ENCODE measurements around the gene ETFA. TPM values are rescaled to one million over a fixed set of nuclear protein-coding genes. Genes with fewer than 3 reads are reported as not detected.

ETFA gene
- total RNA-seq, 1 donor from 2014 or later, result 117 TPM

- H3K27me3 Mint-ChIP-seq (ENCODE audit: low read depth), result peaks cover 4% of the 10 kb centered on the region
- TF ChIP-seq, protein P1, sequence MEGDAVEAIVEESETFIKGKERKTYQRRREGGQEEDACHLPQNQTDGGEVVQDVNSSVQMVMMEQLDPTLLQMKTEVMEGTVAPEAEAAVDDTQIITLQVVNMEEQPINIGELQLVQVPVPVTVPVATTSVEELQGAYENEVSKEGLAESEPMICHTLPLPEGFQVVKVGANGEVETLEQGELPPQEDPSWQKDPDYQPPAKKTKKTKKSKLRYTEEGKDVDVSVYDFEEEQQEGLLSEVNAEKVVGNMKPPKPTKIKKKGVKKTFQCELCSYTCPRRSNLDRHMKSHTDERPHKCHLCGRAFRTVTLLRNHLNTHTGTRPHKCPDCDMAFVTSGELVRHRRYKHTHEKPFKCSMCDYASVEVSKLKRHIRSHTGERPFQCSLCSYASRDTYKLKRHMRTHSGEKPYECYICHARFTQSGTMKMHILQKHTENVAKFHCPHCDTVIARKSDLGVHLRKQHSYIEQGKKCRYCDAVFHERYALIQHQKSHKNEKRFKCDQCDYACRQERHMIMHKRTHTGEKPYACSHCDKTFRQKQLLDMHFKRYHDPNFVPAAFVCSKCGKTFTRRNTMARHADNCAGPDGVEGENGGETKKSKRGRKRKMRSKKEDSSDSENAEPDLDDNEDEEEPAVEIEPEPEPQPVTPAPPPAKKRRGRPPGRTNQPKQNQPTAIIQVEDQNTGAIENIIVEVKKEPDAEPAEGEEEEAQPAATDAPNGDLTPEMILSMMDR (IDR thresholded peaks at IDR 0.05), result no peak
- peaks cover 22% of the 10 kb centered on the region for H3K4me1 Mint-ChIP-seq (ENCODE audit: low read depth)
- H3K9me3 Mint-ChIP-seq (ENCODE audit: low read depth), result no peaks in the 10 kb centered on the region
- no peaks in the 10 kb centered on the region for H3K36me3 Mint-ChIP-seq (ENCODE audit: low read depth)
- no peak overlapping the region for H3K4me3 Mint-ChIP-seq (ENCODE audit: unreplicated experiment)
- no peak for DNase-seq (ENCODE audit: low spot score)
- no peak overlapping the region for H3K27ac Mint-ChIP-seq (ENCODE audit: unreplicated experiment)
Observed at GRCh38 chr15:76183930-76184649, 127.2 kb downstream of the ETFA start.

GRCh38 chr15:76181705-76182107, 129.6 kb downstream of the ETFA start:
- Mint-ChIP-seq H3K4me1 (ENCODE audit: low read depth) (peaks cover 40% of the 10 kb centered on the region), H3K27me3 (ENCODE audit: low read depth) (peaks cover 6% of the 10 kb centered on the region), H3K9me3 (ENCODE audit: low read depth) (no peaks in the 10 kb centered on the region), H3K27ac (ENCODE audit: unreplicated experiment) (no peak overlapping the region), H3K36me3 (ENCODE audit: low read depth) (no peaks in the 10 kb centered on the region), H3K4me3 (ENCODE audit: unreplicated experiment) (no peak overlapping the region)
- no peak for DNase-seq (ENCODE audit: low spot score)
- TF ChIP-seq, protein P1 (IDR thresholded peaks at IDR 0.05), result no peak

- Mint-ChIP-seq H3K27ac (ENCODE audit: unreplicated experiment) (no peak overlapping the region), H3K4me3 (ENCODE audit: unreplicated experiment) (no peak overlapping the region)
Observed at GRCh38 chr15:76180321-76180720, 130.9 kb downstream of the ETFA start.

DNA sequence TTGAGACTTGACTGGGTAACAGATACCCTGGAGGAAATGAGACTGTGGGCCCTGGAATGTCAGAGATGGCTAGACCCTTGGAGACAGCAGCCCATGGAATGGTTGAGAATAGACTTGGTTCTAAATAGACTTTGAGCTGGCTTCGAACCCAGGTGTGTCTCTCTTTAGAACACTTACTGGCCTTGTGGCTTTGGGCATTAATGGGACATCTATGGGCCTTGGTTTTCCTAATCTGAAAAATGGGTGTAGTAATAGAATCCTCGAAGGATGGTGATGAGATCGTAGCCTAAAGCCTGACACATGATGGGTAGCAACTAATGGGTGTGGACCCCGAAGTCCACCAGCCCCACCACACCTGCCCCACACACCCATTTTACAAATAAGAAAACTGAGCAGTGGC, 132.2 kb downstream of the ETFA start:
- no peak overlapping the region for H3K27ac Mint-ChIP-seq (ENCODE audit: unreplicated experiment)
- H3K4me1 Mint-ChIP-seq (ENCODE audit: low read depth), result peaks cover 27% of the 10 kb centered on the region
- no peak for DNase-seq (ENCODE audit: low spot score)
- H3K4me3 Mint-ChIP-seq (ENCODE audit: unreplicated experiment), result no peak overlapping the region
- no peaks in the 10 kb centered on the region for H3K9me3 Mint-ChIP-seq (ENCODE audit: low read depth)
- H3K36me3 Mint-ChIP-seq (ENCODE audit: low read depth), result no peaks in the 10 kb centered on the region
- TF ChIP-seq, protein P1 (IDR thresholded peaks at IDR 0.05), result no peak
- H3K27me3 Mint-ChIP-seq (ENCODE audit: low read depth), result peaks cover 6% of the 10 kb centered on the region

More at GRCh38 chr15:76180321-76180720, 130.9 kb downstream of the ETFA start:
- Mint-ChIP-seq H3K4me1 (ENCODE audit: low read depth) (peaks cover 27% of the 10 kb centered on the region), H3K36me3 (ENCODE audit: low read depth) (no peaks in the 10 kb centered on the region), H3K9me3 (ENCODE audit: low read depth) (no peaks in the 10 kb centered on the region), H3K27me3 (ENCODE audit: low read depth) (peaks cover 6% of the 10 kb centered on the region)
- no peak for DNase-seq (ENCODE audit: low spot score)
- TF ChIP-seq, protein P1 (IDR thresholded peaks at IDR 0.05), result no peak

DNA sequence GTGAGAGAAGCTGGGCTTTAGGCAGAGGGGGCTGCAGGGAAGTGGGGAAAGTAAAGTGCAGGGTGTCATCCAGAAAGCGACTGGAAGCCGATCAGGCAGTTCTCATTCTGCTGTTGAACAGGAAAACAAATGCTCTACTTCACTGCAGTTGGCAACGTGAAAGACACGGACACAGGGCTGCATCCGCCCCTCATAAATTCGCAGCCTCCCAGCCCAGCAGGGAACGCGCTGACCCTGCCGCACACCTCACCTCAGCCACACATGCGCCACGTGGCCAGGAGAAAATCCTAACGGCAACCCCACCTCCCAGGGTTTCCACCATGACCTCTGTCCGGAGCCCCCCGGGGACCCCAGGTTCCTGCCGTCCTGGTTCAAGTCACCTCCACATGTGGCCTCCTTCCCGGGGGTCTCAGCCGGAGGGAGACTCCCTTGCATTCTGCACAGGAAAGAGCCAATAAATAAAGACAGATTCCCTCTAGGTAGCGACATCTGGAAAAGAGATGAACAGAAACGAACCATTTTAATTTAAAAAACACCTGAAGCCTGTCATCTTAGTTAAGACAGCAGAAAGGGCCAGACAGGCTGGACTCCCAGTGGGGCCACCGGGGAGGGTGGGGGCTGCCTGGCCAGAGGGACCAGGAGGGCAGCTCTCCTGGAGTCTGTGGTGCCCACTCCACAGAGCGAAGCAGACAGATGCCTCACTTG, 132.8 kb downstream of the ETFA start:
- Mint-ChIP-seq H3K36me3 (ENCODE audit: low read depth) (no peaks in the 10 kb centered on the region), H3K4me3 (ENCODE audit: unreplicated experiment) (no peak overlapping the region), H3K4me1 (ENCODE audit: low read depth) (peaks cover 27% of the 10 kb centered on the region), H3K27me3 (ENCODE audit: low read depth) (peaks cover 6% of the 10 kb centered on the region), H3K27ac (ENCODE audit: unreplicated experiment) (no peak overlapping the region), H3K9me3 (ENCODE audit: low read depth) (no peaks in the 10 kb centered on the region)
- TF ChIP-seq, protein P1 (IDR thresholded peaks at IDR 0.05), result no peak
- DNase-seq (ENCODE audit: low spot score), result no peak

All from chondrocyte (in vitro differentiated cells).